ENCODE results near the gene LRFN2.

The LRFN2 gene

GRCh38 chr6:40369042-40369441 lies 218.1 kb downstream of the LRFN2 start:
- TF ChIP-seq CTCF (conservative IDR thresholded peaks at IDR 0.05; ENCODE audit: low read length): no peak
- DNase-seq (ENCODE audit: low read depth): no peak

GRCh38 chr6:40362859-40363258 lies 224.3 kb downstream of the LRFN2 start:
- H3K4me3 ChIP-seq (ENCODE audit: low read length): no peak overlapping the region
- DNase-seq (ENCODE audit: low read depth): no peak
- no peak for TF ChIP-seq CTCF (conservative IDR thresholded peaks at IDR 0.05; ENCODE audit: low read length)

More at GRCh38 chr6:40369042-40369441, 218.1 kb downstream of the LRFN2 start:
- H3K4me3 ChIP-seq (ENCODE audit: low read length): no peak overlapping the region

GRCh38 chr6:40359808-40360207 lies 227.4 kb downstream of the LRFN2 start:
- DNase-seq (ENCODE audit: low read depth): no peak
- H3K4me3 ChIP-seq (ENCODE audit: low read length): no peak overlapping the region
- TF ChIP-seq CTCF (conservative IDR thresholded peaks at IDR 0.05; ENCODE audit: low read length): no peak

GRCh38 chr6:40358473-40359460 lies 228.4 kb downstream of the LRFN2 start:
- no peak overlapping the region for H3K4me3 ChIP-seq (ENCODE audit: low read length)
- no peak for DNase-seq (ENCODE audit: low read depth)
- TF ChIP-seq CTCF (conservative IDR thresholded peaks at IDR 0.05; ENCODE audit: low read length): no peak

- no peak overlapping the region for H3K4me3 ChIP-seq (ENCODE audit: low read length)
- TF ChIP-seq CTCF (conservative IDR thresholded peaks at IDR 0.05; ENCODE audit: low read length): no peak
- DNase-seq (ENCODE audit: low read depth): peak; percentile 49
Measured at GRCh38 chr6:40356242-40356910, 230.8 kb downstream of the LRFN2 start.

GRCh38 chr6:40355532-40355931 lies 231.6 kb downstream of the LRFN2 start:
- TF ChIP-seq CTCF (conservative IDR thresholded peaks at IDR 0.05; ENCODE audit: low read length): no peak
- no peak for DNase-seq (ENCODE audit: low read depth)
- H3K4me3 ChIP-seq (ENCODE audit: low read length): no peak overlapping the region

All from AG10803 (cell line).